ENCODE results near the gene SERPING1.

The SERPING1 gene

DNA sequence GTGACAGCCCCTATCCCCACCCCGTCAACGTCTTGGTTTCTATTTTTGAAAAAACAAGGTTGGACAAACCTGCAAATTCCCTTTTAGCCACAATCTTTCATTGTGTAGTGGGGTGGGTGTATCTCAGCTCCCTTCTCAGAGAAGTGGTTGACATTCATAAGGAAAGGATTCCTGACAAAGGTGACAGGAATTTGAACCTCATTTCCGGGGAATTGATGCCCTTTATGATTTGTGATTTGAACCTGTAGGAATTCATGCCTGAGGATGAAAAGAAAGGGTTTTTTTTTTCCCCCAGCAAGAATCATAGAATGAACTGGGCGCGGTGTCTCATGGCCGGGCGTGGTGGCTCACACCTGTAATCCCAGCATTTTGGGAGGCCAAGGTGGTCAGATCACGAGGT, 37.8 kb downstream of the SERPING1 start:
- TF ChIP-seq, protein P1, sequence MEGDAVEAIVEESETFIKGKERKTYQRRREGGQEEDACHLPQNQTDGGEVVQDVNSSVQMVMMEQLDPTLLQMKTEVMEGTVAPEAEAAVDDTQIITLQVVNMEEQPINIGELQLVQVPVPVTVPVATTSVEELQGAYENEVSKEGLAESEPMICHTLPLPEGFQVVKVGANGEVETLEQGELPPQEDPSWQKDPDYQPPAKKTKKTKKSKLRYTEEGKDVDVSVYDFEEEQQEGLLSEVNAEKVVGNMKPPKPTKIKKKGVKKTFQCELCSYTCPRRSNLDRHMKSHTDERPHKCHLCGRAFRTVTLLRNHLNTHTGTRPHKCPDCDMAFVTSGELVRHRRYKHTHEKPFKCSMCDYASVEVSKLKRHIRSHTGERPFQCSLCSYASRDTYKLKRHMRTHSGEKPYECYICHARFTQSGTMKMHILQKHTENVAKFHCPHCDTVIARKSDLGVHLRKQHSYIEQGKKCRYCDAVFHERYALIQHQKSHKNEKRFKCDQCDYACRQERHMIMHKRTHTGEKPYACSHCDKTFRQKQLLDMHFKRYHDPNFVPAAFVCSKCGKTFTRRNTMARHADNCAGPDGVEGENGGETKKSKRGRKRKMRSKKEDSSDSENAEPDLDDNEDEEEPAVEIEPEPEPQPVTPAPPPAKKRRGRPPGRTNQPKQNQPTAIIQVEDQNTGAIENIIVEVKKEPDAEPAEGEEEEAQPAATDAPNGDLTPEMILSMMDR (conservative IDR thresholded peaks at IDR 0.05; ENCODE audit: low read depth, low read length): no peak
- no peak for DNase-seq (ENCODE audit: low read depth)
- no peak overlapping the region for H3K4me3 ChIP-seq (ENCODE audit: low read length)

DNA sequence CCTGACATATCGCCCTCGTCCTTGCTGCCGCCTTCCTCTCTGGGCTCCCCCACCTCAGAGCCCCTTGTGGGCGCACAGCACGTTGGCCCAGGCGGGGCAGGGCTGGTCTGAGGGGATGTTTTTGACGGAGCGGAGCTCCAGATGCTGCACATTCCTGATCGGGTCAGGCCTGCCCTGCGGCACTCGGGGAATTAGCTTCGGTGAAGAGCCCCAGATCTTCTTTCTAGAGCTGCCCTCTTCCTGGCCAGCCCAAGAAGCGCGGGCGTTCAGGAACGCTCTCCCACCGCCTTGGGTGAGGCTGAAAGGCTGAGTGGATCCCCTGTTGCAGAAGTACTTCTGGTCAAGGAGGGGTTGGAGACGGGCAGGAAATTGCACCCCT, 40.1 kb downstream of the SERPING1 start:
- TF ChIP-seq, protein P1 (conservative IDR thresholded peaks at IDR 0.05; ENCODE audit: low read depth, low read length): no peak
- DNase-seq (ENCODE audit: low read depth): no peak
- H3K4me3 ChIP-seq (ENCODE audit: low read length): peak overlapping the region; percentile 98

DNA sequence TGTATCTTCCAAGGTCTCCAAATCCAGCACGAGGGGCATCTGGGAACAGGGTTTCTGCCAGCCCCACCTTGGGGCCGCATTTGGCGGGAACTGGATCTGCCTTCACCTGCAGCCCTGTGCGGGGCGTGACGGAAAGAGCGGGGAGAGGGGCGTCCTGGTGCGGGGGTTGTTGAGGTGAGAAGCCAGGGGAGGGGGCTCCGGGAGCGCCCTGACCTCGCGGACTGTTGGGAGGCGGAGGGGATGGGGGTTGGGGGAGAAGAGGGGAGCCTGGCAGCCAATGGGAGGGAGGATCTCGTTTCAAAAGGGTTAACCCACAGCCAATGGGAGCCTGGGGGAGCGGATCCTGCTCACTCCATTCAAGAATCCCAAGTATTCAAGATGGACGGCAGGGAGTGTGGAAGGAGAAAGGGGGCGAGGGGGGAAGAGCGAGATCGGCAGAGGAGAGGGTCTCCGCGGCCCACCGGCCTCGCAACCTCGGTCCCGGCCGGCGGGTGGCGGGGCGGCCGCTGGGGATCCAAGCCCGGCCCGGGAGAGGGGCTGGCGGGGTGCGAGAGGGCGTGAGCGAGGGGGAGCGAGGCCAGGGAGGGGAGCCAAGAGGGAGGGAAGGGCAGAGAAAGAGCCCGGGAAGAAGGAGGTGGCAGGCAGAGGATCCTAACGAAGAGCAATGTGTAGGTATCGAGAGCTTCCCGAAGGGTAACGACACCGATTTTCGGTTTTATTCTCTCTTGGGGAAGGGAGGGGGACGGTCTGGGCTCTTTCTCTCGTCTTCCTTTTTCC, 40.7 kb downstream of the SERPING1 start:
- peak; percentile 54 for DNase-seq (ENCODE audit: low read depth)
- TF ChIP-seq, protein P1 (conservative IDR thresholded peaks at IDR 0.05; ENCODE audit: low read depth, low read length): no peak
- H3K4me3 ChIP-seq (ENCODE audit: low read length): peak overlapping the region; percentile 98

DNA sequence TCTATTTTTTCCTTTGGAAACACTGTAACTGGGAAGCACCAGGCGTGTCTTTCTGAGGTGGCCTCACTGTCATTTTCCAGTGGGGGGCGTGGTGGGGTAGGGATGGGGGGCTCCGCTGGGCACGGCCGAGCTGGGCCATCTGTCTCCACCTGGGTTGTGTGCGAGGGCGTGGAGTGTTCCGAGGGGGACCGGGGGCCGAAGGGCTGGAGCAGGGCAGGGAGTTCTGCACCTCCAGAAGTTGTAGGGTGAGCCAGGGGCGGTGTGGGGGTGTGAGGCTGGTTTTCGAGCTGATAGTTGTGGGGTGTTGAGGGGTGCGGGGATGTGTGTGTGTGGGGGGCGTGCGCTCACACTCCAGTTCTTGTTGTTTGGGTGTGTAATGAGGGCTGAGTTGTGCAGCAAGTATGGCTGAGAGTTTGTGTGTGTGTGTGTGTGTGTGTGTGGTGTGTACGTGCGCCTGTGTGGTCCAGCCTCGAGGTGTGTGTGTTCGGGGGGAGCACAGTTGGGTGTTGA, 41.4 kb downstream of the SERPING1 start:
- H3K4me3 ChIP-seq (ENCODE audit: low read length): peak overlapping the region; percentile 98
- no peak for DNase-seq (ENCODE audit: low read depth)
- TF ChIP-seq, protein P1 (conservative IDR thresholded peaks at IDR 0.05; ENCODE audit: low read depth, low read length): no peak

DNA sequence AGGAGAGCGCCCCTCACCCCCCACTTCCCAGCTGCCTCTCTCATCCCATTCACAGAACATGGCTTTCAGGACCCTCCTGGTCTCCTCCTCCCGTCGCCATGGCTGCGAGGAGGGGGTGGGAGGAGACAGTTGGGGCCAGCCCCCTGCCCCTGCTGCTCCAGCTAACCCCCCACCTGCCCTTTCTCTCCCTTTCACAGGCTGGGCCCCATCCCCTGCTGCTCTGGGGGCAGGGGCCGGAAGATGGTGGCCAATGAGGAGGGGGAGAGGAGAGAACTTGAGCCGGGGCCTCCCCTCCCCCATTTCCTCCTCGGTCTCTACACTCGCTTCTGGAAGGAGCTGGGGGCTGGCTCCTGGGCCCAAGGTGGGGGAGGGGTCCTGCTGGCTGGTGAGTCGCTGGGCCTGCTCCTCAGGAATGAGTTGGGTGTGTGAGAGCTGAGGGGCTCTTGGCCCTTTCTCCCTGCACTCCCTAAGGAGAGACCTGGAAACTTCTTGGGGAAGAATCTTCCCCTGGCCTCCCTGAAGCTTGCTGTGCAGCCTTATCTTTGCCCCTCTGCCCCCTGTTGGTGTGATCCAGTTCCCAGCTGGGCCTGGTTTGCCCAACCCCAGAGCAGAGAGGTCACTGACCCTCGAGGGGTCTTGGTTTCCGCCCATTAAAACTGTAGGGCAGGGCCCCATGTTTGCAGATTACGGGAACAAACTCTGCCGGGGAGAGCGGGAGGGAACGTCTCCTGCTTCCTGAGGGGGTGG, 42.0 kb downstream of the SERPING1 start:
- DNase-seq (ENCODE audit: low read depth): no peak
- TF ChIP-seq, protein P1 (conservative IDR thresholded peaks at IDR 0.05; ENCODE audit: low read depth, low read length): no peak
- peak overlapping the region; percentile 98 for H3K4me3 ChIP-seq (ENCODE audit: low read length)

DNA sequence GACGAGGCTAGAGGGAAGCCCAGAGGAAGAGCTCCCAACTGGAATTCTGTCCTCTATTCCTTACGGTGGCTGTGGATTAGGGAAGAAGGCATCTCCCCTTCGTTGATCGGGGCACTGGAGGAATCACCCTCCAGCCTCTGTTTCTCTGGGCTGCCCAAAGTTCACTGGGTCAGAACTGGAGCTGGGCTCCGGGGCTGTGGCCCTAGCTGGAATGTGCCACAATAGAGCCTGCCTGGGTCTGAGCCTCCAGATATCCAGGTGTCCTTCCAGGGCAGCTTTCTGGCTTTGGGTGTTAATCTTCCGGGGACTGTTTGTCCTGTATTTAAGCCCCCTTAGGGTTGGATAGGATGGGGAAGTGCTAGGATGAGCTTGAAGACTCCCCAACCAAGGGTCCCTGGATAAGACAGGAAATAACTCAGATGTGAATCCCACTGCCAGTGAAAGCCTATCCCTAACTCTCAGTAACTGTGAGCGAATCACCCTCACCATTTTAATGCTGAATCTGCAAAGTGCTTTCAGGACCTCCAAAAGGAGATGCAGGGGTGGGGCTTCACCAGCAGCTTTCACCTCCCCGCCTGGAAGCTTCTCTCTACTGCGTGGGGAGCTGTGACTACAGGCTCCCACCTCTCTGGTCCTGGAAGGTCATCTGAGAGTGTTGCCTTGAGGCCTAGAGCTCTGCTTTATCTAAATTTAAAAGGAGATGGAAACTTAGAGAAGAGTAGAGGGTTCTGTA, 42.7 kb downstream of the SERPING1 start:
- TF ChIP-seq, protein P1 (conservative IDR thresholded peaks at IDR 0.05; ENCODE audit: low read depth, low read length): no peak
- no peak for DNase-seq (ENCODE audit: low read depth)
- H3K4me3 ChIP-seq (ENCODE audit: low read length): peak overlapping the region; percentile 98

Data from retinal pigment epithelial cell (primary cell).